GM15510 (cell line): Measurements from ENCODE around the gene RNF213.

Experiments
- POLR2A ChIP-seq: IDR thresholded peaks from 3 replicates; pipeline ENCODE4 v1.6.1; 2011; ENCODE audit warnings: borderline replicate concordance; ENCODE audit not compliant: insufficient read length; ENCODE audit errors: extremely low read depth

The RNF213 gene

DNA sequence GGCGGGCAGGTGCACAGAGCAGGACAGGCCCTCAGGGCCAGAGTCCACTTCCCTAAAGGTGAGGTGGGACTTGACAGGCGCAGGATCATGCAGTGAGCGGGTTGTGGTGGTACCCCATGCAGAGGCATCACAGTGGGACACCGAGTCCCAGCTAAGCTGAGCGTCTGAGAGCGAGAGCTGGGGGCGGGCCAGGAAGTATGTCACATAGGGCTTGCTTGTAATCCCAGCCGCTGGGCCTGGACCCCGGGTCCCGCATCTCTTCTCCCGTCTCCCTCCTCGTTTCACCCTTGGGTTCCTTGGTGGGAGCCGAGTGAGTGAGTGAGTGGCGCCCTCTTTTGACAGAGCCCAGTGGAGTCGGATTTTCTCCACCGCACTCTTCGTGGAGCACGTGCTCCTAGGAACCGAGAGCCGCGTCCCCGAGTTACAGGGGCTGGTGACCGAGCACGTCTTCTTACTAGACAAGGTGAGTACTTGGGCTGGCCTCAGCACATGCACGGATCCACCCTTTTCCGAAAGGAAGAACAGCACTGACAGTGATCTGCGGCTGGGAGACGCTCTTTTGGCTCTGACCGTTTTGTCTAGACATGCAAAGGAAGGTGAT, 103.5 kb downstream of the RNF213 start:
- TF ChIP-seq POLR2A, result no peak

DNA sequence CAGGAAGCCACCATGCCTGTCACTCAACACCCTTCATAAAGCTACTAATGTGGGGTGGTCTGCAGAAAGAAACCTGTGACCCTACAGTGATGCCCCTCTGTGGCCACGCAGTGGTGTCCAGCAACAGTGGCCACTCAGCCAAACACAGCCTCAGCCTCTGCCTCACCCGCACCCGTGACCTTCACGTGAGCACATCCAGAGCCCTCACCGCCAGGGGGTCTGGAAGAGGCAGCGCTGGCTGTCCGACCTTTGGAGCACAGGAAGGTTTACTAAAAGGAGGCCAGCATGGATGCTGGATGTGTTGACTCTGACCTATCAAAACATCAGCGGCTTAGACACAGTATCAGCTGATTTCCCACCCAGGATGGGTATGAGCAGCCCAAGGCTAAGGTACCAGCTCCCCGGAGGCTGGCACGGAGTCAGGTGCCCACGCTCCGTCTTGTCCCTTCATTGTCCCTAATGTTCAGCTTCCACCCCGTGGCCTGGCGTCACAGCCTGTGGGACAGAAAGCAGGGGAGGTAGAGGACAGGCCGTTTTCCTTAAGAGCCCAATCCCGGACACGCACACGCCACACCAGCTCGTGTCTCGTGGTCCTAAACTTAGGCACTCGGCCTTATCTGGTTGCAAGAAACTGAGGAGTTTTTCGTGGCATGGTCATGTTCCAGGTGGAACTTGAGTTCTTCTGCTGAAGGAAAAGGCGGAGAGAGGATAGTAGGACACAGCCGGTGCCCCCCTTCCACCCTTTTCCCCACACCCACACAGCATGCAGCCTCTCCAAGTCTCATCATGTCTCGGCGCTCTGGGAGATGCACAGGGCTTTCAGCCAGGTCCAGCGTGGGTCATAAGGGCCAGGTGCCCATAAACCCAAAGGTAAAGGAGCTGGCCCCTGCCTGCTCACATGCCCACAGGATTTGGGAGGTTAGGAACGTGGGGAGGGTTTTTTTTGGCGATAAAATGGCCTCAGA, 104.6 kb downstream of the RNF213 start:
- TF ChIP-seq POLR2A, result no peak

DNA sequence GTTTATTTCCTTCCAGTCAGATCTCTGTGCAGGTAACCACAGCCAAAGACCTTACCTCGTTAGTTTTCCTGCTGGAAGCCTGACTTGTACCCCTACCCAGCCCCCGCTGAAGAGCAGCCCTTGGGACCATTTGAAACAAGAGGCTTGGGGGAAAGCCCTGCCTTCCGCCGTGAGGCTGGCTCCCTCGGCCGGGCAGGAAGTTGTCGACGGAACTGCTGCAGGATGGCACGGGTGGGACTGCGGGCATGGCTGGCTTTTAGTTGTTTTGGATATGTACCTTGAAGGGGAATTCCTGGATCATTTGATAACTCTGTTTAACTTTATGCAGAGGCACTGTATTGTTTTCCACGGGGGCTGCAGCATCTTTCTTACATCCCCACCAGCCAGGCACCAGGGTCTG, 105.3 kb downstream of the RNF213 start:
- TF ChIP-seq POLR2A, result no peak

DNA sequence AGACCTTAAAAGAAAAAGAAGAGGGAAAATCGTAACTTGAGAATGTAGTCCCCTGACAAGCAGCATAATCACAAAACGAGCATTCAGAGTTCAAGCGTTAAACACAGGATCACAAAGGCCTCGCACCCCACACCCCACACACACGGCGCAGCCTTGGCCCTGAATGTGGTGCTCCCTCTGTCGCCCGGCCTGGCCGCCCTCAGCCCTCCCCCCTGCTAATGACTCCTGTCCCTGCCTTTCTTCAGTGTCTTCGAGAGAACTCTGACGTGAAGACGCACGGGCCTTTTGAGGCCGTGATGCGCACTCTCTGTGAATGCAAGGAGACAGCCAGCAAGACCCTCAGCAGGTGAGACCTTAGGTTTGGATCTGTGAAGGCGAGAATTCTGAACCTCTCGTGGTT, 106.9 kb downstream of the RNF213 start:
- no peak for TF ChIP-seq POLR2A

DNA sequence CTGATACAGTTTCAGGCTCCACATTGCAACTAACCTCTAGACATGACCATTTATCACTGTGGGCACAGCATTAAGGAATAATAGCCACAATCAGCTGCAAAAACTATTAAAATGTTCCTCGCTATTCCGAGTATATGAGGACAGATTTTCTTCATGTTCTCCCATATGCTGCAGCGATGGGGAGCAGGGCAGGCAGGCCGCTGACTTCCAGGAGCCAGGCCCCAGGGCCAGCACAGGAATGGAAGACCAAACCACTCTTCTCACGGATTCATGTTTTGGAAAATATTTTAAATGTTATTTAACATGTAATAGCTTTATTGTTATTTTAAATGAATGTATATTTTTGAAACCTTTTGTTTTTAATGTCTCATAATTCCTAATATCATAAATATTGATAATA, 110.5 kb downstream of the RNF213 start:
- no peak for TF ChIP-seq POLR2A

DNA sequence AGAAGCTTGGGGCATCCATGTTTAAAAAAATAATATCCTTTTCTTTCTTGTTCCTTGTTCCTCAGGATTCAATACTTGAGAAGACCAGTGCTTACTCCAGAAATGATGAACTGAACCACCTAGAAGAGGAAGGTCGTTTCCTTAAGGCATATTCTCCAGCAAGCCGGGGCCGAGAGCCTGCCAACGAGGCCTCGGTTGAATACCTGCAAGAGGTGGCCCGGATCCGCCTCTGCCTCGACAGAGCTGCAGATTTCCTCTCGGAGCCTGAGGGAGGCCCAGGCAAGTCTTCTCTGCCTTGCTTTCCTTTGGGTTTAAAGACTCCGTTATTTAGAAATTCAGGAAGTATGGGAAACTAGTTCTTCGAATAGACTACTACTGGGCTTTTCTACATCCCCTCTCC, 111.8 kb downstream of the RNF213 start:
- no peak for TF ChIP-seq POLR2A

DNA sequence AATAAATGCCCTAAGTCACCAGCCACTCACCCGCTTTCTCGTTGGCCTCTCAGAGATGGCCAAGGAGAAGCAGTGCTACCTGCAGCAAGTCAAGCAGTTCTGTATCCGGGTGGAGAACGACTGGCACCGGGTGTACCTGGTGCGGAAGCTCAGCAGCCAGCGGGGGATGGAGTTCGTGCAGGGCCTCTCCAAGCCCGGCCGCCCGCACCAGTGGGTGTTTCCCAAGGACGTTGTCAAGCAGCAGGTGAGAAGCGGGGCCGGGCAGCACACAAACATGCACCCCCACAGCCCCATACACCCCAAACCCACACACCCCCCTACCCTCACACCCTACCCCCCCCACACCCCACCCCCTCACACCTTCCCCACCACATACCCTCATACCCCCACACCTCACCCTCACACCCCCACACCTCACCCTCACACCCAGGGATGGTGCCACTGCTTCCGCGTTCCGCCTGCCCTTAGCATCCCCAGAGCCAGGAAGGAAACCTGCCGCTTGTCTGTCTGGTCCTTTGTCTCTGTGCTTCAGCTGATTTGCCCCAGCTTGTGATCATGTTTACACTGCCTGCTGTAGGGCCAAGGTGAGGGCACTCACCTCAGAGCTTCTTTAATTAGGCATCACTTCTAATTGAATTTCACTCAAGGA, 112.4 kb downstream of the RNF213 start:
- no peak for TF ChIP-seq POLR2A

DNA sequence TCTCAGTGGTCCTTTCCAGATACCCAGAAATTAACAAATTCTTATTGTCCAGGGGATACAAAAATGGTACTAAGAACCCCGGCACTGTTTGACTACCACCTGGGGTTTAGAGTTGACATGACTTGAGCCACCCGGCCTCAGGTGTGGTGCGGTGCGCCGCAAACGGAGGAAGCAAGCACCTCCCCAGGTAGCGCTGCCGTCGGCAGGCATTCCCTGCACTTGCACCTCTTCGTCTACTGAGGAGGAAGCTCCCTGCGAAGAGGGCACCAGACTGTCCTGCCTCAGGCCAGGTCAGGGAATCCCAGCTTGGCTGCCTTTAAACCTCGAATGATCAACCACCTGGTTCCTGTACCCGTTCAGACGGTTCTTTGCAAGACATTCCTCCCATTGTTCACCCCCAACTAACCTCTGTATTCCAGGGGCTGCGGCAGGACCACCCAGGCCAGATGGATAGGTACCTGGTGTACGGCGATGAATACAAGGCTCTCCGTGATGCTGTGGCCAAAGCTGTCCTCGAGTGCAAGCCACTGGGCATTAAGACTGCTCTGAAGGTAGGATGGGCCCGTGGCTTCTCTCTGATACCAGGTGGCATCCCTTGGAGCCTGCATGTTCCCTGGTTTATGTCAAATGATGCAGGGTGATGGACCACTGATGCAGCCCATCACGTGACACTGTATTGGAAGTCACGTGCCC, 113.5 kb downstream of the RNF213 start:
- TF ChIP-seq POLR2A, result no peak

DNA sequence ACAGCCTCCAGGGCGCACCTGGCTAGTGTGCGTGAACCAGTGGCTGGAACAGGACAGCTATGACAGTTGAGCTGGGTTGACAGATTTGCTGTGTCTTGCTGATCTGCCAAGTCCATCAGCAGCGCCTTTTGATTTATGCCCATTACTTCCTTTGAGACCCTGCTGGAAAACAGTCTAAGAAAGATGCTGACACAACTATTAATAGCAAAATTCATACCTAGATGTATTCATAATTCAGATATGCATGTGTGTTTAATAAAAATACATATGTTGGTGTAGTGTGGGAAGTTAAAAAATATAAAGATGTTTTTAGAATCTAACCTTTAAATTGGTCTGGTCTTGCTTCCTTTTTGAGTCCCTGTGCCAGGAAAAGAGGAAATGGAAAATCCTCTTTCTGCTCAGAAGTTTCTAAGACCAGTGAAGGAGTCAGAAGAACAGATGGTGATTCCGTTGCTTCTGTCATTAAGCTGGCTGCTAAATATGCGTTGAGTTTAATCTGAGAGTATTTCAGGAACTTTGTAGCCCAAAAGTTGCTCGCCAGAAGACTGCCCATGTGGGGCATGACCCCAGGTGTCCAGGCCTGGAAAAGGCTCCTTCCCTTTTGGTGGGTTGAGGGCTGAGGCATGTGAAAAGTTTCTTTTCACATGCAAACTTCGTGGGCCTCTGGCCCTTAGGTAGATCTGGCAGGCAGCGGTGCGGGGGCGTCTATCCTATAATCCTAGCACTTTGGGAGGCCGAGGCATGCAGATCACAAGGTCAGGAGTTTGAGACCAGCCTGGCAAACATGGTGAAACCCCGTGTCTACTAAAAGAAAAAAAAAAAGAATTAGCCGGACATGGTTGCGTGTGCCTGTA, 114.3 kb downstream of the RNF213 start:
- no peak for TF ChIP-seq POLR2A

DNA sequence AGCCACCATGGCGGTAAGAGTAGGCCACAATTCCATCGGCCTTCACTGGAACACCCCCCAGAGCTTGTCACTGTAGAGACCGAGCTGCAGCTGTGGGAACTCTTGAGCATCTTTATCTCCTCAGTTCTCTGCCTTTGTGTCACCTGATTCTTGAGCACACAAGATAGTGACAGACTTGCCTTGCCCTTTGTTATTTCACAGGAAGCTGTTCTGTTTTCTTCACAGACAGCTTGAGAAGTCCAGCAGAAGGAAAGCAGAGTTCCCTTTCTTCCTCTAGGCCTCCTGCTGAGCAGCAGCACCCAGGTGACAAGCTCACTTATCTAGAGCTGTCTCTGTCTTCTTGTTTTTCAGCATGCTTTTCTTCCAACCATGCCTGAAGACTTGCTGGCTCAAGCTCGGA, 115.9 kb downstream of the RNF213 start:
- TF ChIP-seq POLR2A, result no peak

DNA sequence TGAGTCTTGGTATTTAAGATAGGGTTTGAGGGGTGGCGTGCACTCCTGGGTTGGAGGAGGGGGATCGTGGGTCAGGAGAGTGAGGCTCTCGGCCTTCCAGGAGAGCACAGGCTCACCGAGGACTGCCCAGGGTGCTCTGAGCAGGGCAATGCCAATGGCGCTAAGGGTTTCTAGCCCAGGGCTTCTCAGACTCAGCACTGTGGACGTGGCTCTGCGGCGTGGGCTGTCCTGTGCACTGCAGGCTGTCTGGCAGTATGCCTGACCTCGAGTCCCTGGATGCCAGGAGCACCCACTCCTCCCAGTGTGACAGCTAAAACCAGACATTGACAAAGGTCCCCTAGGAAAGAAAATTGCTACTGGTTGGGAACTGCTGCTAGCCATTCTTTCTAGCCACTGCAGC, 117.1 kb downstream of the RNF213 start:
- no peak for TF ChIP-seq POLR2A

DNA sequence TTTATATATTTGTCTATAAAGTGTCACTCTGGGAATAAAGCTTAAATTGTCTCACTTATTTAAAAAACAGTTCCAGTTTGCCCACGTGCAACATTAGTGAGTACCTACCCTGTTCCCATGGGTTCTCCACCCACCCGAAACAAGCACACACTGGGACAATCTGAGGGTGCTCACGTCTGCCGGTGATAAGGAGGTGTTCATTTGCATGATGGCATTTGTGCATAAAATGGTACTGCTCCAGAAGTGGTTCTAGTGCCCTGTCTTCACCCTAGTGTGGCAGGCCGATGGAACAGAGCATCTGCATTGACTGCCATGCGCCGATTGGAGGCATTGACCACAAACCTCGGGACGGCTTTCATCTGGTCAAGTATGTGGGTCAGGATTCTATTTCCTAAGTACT, 118.7 kb downstream of the RNF213 start:
- no peak for TF ChIP-seq POLR2A

DNA sequence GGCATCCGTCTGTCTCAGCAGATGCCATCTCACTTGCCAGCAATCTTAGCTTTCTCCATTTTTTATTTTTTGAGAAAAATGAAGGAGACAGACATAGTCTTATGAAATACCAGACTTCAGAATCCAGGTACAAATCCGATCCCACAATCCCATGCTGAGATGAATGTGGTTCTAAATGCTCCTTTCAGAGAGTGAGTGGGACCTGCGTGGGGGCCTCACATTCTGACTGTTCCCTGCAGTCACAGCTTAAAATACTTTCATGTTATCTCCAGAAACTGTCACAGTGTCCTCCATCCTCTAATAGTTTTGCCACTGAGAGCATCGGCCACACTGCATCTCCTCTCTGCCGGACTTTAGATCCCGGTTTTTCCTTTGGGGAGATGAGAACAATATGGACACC, 119.4 kb downstream of the RNF213 start:
- no peak for TF ChIP-seq POLR2A

DNA sequence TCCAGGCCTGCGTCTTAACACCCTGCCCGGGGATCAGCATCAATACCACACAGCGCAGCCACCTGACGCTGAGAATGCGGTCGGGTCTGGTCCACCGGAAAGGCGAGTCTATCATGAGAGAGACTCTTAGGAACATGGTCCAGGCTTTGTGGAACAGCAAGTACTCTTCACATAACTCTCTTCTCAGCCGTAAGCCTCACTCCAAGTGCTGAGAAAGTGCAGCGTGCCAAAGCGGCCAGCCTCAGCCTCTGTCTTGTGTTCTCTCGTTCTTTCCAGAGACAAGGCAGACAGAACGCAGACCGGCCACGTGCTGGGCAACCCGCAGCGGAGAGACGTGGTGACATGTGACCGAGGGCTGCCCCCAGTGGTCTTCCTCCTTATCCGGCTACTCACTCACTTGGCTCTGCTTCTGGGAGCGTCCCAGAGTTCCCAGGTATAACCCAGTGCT, 119.9 kb downstream of the RNF213 start:
- no peak for TF ChIP-seq POLR2A

DNA sequence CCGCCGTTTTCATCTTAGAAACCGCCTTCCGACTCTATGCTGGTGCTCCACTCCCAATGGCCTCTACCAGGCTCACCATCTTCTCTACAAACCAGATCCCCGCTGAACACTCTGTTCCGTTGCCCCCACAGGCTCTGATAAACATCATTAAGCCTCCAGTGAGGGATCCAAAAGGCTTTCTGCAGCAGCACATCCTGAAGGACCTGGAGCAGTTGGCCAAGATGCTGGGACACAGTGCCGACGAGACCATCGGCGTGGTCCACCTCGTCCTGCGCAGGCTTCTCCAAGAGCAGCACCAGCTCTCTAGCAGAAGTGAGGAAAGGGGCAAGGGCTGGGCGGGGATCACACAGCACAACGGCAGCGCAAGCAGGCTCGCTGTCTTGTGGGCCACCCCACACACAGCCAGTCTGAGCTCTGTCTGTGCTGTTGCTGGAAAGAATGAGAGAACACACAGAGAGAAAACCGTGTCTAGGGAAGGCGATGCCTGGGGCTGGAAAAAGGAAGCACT, 120.8 kb downstream of the RNF213 start:
- no peak for TF ChIP-seq POLR2A

DNA sequence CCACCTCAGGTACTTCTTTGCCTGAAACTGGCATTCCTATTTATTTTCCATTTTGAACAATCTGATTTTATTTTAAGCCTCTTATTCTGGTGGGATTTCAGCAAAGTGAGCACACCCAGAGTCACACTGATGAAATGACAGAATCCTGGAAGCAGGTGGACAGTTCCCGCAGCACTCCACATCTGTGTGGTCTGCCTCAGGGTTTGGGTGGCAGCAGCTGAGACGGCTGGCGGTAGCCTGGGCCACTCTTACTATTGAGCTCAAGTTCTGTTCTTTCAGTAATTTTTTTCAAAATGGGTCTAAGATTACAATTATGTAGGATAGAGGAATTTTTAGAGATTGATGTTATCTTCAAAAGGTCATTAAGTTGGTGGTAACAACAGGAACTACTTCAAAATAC, 121.8 kb downstream of the RNF213 start:
- no peak for TF ChIP-seq POLR2A
